Peyer's patch (tissue), 4 donors: Measurements from ENCODE around the gene CDADC1. TPM values are rescaled to one million over a fixed set of nuclear protein-coding genes. Genes with fewer than 3 reads are reported as not detected.
"Not testable (repeated sequence)": the region's sequence is repeated elsewhere in the genome, so short reads cannot be mapped to it uniquely, and the experiment has no call there.

Experiments used
- DNase-seq, 3 donors: peaks; one replicate each; pipeline ENCODE4 v3.0.0-alpha.2; 2017 to 2019
- H3K27ac ChIP-seq, 4 donors: fragments of 200-600 bp; sonication (generic); one replicate each; pipeline ENCODE4 v1.5.1; 2016 to 2019
- H3K27me3 ChIP-seq, 2 donors: fragments of 200-600 bp; sonication (generic); one replicate each; pipeline ENCODE4 v1.5.1; 2019
- H3K36me3 ChIP-seq, 3 donors: fragments of 200-600 bp; sonication (generic); one replicate each; pipeline ENCODE4 v1.5.1; 2016 to 2019
- H3K4me1 ChIP-seq, 4 donors: fragments of 200-600 bp; sonication (generic); one replicate each; pipeline ENCODE4 v1.5.1; 2016 to 2019
- H3K4me3 ChIP-seq, 4 donors: fragments of 200-600 bp; sonication (generic); 1 replicate in 3 of 4; 2 replicates in 1 of 4; pipeline ENCODE4 v1.5.1; 2016 to 2019; ENCODE audit warnings: mild to moderate bottlenecking in 1 of 4
- H3K9me3 ChIP-seq, 4 donors: fragments of 200-600 bp; sonication (generic); one replicate each; pipeline ENCODE4 v1.5.1; 2016 to 2019; ENCODE audit warnings: mild to moderate bottlenecking in 1 of 4
- POLR2A ChIP-seq, 2 donors: fragments of 450-650 bp; IDR thresholded peaks; one replicate each; pipeline ENCODE4 v1.5.1; 2017; ENCODE audit warnings: antibody characterized with exemption in 2 of 2, mild to moderate bottlenecking in 2 of 2, moderate library complexity in 2 of 2
- total RNA-seq, 4 donors: library from RNA; depleted of rRNA; stranded (reverse); fragments of >200 nt; gene quantifications; one replicate each; pipeline ENCODE4 v1.1.0, GENCODE V29; 2016
- TF ChIP-seq, protein P1 (sequence below), 6 experiments: fragments of 450-650 bp in 4 of 6; fragments of 200-600 bp in 2 of 6; sonication (generic) in 1 of 6; IDR thresholded peaks; one replicate each; pipeline ENCODE4 v1.5.1; 2017 to 2019; ENCODE audit warnings: antibody characterized with exemption in 6 of 6, mild to moderate bottlenecking in 3 of 6, moderate library complexity in 1 of 6

The CDADC1 gene
- total RNA-seq, 4 donors from 2014 or later: 4.7 to 9.2 (median 7.1) TPM

DNA sequence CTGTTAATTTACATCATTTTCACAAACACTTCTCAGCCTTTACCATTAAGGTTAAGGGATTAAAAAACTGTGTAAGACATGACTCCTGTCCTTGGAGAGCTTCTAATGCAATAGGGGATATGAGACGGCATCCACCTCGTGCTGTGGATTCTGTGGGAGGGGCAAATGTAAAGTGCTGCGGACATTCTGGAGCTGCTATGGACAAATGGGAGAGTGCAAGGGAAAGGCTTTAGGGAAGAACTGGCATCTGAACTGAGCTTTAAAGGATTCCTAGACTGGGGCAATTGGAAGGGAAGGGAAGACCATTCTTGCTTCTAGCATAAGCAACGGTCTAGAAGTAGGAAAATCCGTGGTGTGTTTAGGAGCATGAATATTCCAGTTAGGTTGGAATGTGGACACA lies 31.4 kb downstream of the CDADC1 start:
- peaks cover 0 to 14% (median 0%) of the 10 kb centered on the region in 3 donors for H3K36me3 ChIP-seq
- H3K27ac ChIP-seq: no peak overlapping the region
- no peak for TF ChIP-seq POLR2A (IDR thresholded peaks at IDR 0.05)
- H3K27me3 ChIP-seq: no peaks in the 10 kb centered on the region
- no peaks in the 10 kb centered on the region for H3K9me3 ChIP-seq
- no peak for DNase-seq
- H3K4me1 ChIP-seq: no peaks in the 10 kb centered on the region
- no peak overlapping the region for H3K4me3 ChIP-seq

DNA sequence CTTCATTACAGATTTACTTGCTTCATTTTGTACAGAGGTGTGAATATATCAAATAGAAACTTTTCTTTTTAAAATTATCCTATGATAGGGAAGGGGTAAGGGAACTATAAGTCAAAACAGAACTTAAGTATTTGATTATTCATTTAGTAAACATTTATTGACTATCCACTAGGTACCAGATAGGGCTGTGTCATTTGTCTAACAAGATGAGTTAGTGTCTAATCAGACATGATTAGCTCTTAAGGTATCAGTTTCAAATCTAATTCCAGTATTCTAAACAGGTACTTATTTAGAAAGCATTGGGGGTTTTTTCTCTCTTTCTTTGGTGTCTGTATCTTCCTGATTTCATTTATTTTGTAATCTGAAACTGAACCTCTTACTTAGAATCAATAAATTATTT lies 32.2 kb downstream of the CDADC1 start:
- H3K4me1 ChIP-seq: no peaks in the 10 kb centered on the region
- no peak overlapping the region for H3K27ac ChIP-seq
- peaks cover 0 to 14% (median 0%) of the 10 kb centered on the region in 3 donors for H3K36me3 ChIP-seq
- no peaks in the 10 kb centered on the region for H3K9me3 ChIP-seq
- H3K4me3 ChIP-seq: no peak overlapping the region
- no peaks in the 10 kb centered on the region for H3K27me3 ChIP-seq
- no peak for TF ChIP-seq POLR2A (IDR thresholded peaks at IDR 0.05)
- TF ChIP-seq, protein P1, sequence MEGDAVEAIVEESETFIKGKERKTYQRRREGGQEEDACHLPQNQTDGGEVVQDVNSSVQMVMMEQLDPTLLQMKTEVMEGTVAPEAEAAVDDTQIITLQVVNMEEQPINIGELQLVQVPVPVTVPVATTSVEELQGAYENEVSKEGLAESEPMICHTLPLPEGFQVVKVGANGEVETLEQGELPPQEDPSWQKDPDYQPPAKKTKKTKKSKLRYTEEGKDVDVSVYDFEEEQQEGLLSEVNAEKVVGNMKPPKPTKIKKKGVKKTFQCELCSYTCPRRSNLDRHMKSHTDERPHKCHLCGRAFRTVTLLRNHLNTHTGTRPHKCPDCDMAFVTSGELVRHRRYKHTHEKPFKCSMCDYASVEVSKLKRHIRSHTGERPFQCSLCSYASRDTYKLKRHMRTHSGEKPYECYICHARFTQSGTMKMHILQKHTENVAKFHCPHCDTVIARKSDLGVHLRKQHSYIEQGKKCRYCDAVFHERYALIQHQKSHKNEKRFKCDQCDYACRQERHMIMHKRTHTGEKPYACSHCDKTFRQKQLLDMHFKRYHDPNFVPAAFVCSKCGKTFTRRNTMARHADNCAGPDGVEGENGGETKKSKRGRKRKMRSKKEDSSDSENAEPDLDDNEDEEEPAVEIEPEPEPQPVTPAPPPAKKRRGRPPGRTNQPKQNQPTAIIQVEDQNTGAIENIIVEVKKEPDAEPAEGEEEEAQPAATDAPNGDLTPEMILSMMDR (IDR thresholded peaks at IDR 0.05): no peak
- DNase-seq: no peak

DNA sequence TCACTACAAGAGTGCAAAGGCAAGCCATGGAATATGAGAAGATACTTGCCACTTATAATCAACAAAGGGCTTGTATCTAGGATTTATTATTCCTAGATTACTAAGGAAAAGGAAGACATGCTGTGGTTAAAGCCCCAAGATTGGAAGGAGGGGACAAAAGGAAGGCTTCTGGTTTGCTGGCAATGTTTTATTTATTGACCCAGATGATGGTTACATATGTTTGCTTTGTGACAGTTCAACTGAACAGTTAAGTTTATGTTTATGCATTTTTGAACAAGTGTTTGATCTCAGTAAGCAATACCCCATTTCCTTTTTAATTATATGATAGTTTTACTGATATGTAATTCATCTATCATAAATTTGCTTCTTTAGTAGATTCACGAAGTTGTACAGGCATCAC lies 40.3 kb downstream of the CDADC1 start:
- no peaks in the 10 kb centered on the region for H3K9me3 ChIP-seq
- H3K27ac ChIP-seq: no peak overlapping the region
- no peaks in the 10 kb centered on the region for H3K4me1 ChIP-seq
- H3K4me3 ChIP-seq: no peak overlapping the region
- TF ChIP-seq, protein P1 (IDR thresholded peaks at IDR 0.05): no peak
- TF ChIP-seq POLR2A (IDR thresholded peaks at IDR 0.05): no peak
- no peaks in the 10 kb centered on the region for H3K27me3 ChIP-seq
- no peak for DNase-seq
- no peaks in the 10 kb centered on the region for H3K36me3 ChIP-seq

DNA sequence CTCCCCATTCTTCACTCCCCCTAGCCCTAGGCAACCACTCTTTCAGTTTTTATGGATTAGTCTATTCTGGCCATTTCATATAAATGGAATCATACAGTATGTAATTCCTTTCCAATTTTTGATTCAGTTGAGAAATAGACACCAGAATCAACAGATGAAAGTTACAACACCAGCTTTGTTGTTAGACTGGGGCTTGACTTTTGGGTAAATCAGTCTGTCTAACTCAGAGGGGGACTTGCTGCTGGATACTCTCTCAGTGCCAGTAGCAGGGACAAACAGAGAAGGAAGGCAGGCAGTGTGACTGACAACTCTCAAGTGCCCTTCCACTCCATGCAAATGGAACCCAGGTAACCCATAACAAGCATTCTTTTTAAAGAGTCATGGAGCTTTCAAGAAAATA lies 40.7 kb downstream of the CDADC1 start:
- Histone ChIP-seq H3K4me1 (no peaks in the 10 kb centered on the region), H3K27me3 (no peaks in the 10 kb centered on the region), H3K27ac (no peak overlapping the region), H3K4me3 (no peak overlapping the region), H3K9me3 (no peaks in the 10 kb centered on the region), H3K36me3 (no peaks in the 10 kb centered on the region)
- no peak for DNase-seq
- TF ChIP-seq, protein P1 (IDR thresholded peaks at IDR 0.05): no peak
- TF ChIP-seq POLR2A (IDR thresholded peaks at IDR 0.05): no peak

DNA sequence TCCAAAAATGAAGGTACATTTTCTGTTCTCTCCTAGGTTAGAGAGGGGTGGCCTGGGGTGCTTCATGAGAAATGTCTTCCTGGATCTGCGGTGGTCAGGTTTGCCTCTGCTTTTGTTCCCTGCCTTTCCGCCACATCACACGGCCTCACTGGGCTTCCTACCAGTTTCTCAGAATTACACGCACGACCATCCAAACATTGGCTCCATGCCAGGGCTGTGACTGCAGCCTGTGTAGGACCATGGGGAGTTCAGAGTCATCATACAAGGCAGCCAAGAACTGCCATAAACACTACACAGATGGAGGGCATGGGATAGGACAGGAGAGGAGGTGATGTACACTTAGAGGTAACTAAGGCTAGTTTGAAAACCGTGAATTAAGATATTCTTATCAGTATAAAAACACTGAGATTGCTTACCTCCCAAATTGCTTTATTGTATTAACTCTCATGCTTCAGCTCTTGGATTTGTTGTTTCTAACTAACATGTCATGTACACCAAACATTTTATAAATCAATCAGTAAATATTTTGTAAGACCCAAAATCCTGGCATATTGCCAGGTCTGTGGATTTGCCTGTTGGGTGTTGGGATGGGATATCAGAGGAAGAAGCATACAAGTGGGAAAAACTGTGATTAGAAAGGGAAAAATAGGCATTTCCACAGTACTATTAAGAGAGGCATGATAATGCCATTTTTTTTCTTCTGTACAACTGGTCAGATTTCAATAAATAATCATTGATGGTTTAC lies 45.2 kb downstream of the CDADC1 start:
- Histone ChIP-seq H3K27me3 (no peaks in the 10 kb centered on the region), H3K27ac (no peak overlapping the region), H3K4me1 (no peaks in the 10 kb centered on the region), H3K36me3 (no peaks in the 10 kb centered on the region), H3K4me3 (no peak overlapping the region), H3K9me3 (no peaks in the 10 kb centered on the region)
- DNase-seq: no peak
- TF ChIP-seq POLR2A (IDR thresholded peaks at IDR 0.05): no peak
- TF ChIP-seq, protein P1 (IDR thresholded peaks at IDR 0.05): no peak

DNA sequence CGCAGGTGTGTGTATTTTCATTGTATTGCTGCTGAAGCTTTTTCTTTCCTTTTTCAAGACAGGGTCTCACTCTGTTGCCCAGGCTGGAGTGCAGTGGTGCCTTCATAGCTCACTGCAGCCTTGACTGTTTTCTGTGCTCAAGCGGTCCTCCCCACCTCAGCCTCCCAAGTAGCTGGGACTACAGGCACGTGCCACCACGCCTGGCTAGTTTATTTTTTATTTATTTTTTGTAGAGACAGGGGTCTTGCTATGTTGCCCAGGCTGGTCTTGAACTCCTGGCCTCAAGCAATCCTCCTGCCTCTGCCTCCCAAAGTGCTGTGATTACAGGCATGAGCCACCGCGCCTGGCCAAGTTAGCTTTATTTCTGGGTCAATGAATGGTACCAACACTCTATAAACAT lies 47.0 kb downstream of the CDADC1 start:
- DNase-seq, H3K4me1 ChIP-seq, H3K36me3 ChIP-seq, H3K4me3 ChIP-seq, H3K27me3 ChIP-seq, H3K9me3 ChIP-seq: not testable (repeated sequence)
- peak overlapping the region in 1 of 4 donors; percentile 22 for H3K27ac ChIP-seq

DNA sequence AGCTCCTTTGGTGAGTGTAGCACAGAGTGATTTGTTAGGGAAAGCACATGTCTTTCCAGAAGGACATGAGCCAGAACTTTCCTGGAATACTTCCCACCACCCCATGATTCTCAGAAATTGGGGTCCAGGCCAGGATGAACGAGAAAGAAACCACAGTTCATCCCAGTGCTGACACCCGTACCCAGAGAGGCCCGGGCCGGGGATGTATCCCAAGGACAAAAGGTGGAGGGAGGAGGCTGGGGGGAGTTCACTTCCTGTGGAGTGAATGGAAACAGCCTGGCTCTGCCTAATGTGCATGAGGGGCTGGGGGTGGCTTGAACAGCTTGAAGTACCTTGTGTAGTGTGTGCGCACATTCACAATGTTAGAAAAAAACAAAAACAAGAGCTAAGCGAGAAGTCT lies 47.5 kb downstream of the CDADC1 start:
- no peak overlapping the region for H3K27ac ChIP-seq
- H3K9me3 ChIP-seq: no peaks in the 10 kb centered on the region
- TF ChIP-seq, protein P1 (IDR thresholded peaks at IDR 0.05): no peak
- TF ChIP-seq POLR2A (IDR thresholded peaks at IDR 0.05): no peak
- no peak overlapping the region for H3K4me3 ChIP-seq
- H3K27me3 ChIP-seq: no peaks in the 10 kb centered on the region
- no peak for DNase-seq
- H3K4me1 ChIP-seq: no peaks in the 10 kb centered on the region
- no peaks in the 10 kb centered on the region for H3K36me3 ChIP-seq
